NCI-H2029 treated with DMSO at 0.1 percent for 48 hours (cell line): ENCODE measurements around the gene SNX3.

Experiments used
- DNase-seq: peaks from one replicate; lab custom pipeline; 2025; lab: John Stamatoyannopoulos, UW

The SNX3 gene

GRCh38 chr6:108170332-108171290 lies 90.2 kb downstream of the SNX3 start:
- DNase-seq, result no peak

DNA sequence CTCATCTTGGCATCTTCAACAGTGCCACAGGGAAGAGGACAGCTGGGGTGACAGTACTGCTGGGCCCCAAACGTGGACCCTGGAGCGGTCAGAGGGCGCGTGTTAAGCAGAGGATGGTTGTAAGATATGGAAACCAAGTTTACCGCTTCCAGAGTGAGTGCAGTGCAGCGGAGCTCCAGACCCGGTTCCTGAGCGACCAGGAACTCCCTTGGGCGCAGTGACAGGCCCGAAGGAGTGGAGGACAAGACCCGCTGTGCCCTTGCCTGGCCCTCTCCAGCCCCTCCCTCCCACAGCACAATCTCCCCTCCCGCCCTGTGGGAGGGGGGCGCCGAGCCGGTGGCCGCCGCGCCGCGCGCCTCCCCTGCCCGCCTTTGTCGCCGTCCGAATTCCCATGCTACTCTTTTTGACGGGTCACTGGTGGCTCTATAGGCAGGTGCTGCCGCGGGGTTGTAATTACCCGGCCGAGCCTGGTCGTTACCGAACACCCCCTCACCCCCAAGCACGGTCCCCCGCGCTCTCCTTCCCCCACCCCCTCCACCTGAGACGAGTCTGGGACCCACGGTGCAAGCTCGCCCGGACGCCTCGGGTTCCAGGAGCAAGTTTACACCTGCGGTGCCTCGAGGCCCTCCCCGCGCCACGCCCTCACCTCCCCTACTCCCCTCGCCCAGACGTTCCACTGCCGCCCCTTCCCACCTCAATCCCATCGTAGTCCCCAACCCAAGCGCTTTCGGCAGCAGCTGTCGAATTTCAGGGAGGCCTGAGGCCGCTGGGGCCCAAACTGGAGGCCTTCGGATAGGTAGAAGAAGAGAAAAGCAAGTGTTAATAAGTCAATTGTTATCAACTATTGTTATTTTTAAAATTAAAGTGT lies 91.1 kb downstream of the SNX3 start:
- DNase-seq, result no peak

GRCh38 chr6:108168501-108169463 lies 92.1 kb downstream of the SNX3 start:
- no peak for DNase-seq

DNA sequence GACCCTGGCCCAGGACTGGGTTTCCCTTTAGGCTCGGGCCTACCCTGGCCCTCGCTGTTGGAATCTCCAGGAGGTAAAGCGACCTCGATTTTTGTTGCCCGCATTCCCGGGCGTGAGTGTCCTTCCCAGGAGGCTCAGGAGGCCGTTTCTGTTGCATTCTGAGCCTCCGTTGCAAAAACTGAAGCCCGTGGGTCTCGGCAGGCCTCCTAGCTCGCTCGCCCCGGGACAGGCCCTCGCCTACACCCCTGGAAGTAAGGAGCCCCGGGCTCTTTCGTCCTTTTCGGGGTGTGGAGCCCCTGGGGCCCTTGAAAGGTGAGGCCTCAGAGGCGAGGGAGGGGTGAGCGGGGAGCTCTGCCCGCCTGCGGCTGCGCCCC lies 92.8 kb downstream of the SNX3 start:
- no peak for DNase-seq

DNA sequence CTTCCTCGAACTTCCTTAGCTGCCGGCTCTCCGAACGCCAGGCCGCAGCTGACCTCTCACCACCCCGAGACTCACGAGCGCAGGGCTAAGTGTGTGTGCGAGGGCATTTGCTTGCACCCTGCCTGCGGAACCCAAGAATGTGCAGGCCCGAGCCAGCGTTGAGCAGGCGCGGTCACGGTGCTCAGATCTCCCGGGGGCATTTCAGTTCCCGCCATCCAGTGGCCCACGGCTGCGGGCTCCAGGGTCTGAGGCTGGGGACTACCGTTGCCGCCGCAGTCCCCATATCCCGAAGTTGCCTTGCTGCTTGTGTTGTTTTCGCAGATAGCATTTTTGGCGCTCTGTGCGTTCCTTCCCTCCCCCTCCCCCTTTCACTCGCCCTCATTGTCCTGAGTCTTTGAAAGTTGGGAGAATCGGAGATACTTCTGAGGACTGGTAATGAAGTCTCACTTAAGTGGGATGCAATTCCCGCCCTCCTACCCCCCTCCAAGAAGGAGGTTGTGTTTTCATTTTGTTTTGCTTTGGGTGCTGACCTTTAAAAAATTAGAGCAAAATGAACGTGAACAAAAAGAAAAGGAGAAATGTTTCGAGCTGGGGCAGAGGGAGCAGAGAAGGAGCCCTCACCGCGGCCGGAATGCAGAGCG lies 93.3 kb downstream of the SNX3 start:
- DNase-seq, result no peak

DNA sequence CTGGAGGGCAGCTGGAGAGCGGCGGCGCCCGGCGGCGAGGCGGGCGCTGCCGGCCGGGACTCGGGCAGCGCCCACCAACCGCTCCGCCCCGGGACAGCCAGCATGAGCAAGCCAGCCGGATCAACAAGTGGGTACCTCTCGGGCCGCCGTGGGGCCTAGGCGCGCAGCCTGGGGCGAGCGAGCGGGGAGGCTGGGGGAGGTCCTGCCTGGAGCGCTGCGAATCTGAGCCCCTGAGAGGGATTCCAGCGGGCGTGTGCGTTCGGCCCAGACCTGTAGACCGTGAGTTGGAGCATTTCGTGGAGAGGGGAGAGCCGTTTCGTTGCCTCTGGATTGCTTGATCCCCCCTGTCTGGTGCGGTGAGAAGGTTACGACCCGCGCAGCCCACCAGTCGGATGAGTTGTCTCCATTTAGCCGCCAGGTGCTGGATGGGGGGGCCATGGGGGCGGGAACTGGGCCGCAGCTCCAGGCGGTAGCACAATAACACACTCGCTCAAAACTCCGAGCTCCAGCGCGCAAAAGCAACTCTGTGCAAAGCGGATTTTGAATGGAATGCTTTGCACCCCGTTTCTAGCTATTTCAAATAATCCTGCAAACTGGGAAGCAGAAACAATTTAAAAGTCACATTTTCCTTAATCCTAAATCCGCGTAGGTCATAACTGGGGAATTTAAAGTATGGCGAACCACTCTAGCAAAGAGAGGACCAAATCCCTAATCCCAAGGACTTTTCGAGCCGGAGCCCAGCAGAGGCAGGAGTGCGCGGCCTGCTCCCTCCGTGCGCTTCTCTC lies 94.0 kb downstream of the SNX3 start:
- no peak for DNase-seq

- DNase-seq, result no peak
These were observed 94.9 kb downstream of the SNX3 start, which contains the start of gene NR2E1 for GRCh38 chr6:108165714-108166663. Gene NR2E1, plus strand, starts transcription at chr6:108166022. Its CDS starts 744 bp downstream, at chr6:108166766.

GRCh38 chr6:108164815-108165706 lies 95.8 kb downstream of the SNX3 start:
- no peak for DNase-seq

- no peak for DNase-seq
These were observed 96.4 kb downstream of the SNX3 start for GRCh38 chr6:108164543-108164814.

GRCh38 chr6:108163644-108164542 lies 96.9 kb downstream of the SNX3 start:
- DNase-seq, result no peak

GRCh38 chr6:108163267-108163643 lies 97.6 kb downstream of the SNX3 start:
- DNase-seq, result no peak

- no peak for DNase-seq
These were observed 99.0 kb downstream of the SNX3 start for GRCh38 chr6:108161724-108162282.
